ENCODE results near the gene RPS6KC1. TPM values are rescaled to one million over a fixed set of nuclear protein-coding genes. Genes with fewer than 3 reads are reported as not detected.
"Not testable (repeated sequence)": the region's sequence is repeated elsewhere in the genome, so short reads cannot be mapped to it uniquely, and the experiment has no call there.

The RPS6KC1 gene
- total RNA-seq, 1 donor from 2014 or later = 32.6 TPM

DNA sequence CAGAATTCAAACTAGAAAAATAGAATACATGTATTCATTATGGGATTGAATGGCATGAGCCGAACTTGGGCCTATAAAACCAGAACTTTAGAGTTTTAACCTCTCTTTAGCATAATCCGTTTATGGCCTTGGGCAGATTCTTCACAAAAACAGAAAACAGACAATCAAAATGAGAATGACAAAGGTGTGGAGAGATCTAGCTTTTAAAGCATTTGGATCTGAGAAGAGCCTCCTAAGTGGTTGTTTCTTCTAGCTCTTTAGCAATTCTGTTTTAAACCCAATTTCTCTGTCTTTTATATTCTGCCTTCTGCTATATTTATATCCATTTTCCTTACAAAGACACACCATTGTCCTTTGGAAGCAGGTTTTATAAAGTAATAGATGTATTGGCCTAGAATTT, 160.2 kb downstream of the RPS6KC1 start:
- H3K9ac ChIP-seq = no peak overlapping the region
- Mint-ChIP-seq H3K36me3 (peaks cover 33% of the 10 kb centered on the region), H3K9me3 (peaks cover 10% of the 10 kb centered on the region), H3K27ac (no peak overlapping the region), H3K27me3 (ENCODE audit: insufficient read depth, low read depth) (peaks cover 3% of the 10 kb centered on the region), H3K4me3 (no peak overlapping the region), H3K4me1 (no peaks in the 10 kb centered on the region)
- no peak overlapping the region for H3K27ac ChIP-seq
- peaks cover 4% of the 10 kb centered on the region for H3K9me3 ChIP-seq (ENCODE audit: low read depth)
- H3K36me3 ChIP-seq = peaks cover 3% of the 10 kb centered on the region
- H3K79me2 ChIP-seq (ENCODE audit: low read depth) = no peaks in the 10 kb centered on the region
- H3K4me3 ChIP-seq = no peak overlapping the region
- no peaks in the 10 kb centered on the region for H3K4me1 ChIP-seq
- H3F3A ChIP-seq (ENCODE audit: low read depth) = no peaks in the 10 kb centered on the region
- no peaks in the 10 kb centered on the region for H4K20me1 ChIP-seq (ENCODE audit: low read depth)
- DNase-seq (ENCODE audit: low spot score) = no peak
- no peak overlapping the region for H2AFZ ChIP-seq (replicated peaks)
- no peak for TF ChIP-seq EZH2 (IDR thresholded peaks at IDR 0.05)
- TF ChIP-seq EZH2phosphoT487 (IDR thresholded peaks at IDR 0.05) = no peak
- TF ChIP-seq, protein P1, sequence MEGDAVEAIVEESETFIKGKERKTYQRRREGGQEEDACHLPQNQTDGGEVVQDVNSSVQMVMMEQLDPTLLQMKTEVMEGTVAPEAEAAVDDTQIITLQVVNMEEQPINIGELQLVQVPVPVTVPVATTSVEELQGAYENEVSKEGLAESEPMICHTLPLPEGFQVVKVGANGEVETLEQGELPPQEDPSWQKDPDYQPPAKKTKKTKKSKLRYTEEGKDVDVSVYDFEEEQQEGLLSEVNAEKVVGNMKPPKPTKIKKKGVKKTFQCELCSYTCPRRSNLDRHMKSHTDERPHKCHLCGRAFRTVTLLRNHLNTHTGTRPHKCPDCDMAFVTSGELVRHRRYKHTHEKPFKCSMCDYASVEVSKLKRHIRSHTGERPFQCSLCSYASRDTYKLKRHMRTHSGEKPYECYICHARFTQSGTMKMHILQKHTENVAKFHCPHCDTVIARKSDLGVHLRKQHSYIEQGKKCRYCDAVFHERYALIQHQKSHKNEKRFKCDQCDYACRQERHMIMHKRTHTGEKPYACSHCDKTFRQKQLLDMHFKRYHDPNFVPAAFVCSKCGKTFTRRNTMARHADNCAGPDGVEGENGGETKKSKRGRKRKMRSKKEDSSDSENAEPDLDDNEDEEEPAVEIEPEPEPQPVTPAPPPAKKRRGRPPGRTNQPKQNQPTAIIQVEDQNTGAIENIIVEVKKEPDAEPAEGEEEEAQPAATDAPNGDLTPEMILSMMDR (IDR thresholded peaks at IDR 0.05) = no peak
- H3K4me2 ChIP-seq = no peak overlapping the region
- H3K27me3 ChIP-seq = no peaks in the 10 kb centered on the region

DNA sequence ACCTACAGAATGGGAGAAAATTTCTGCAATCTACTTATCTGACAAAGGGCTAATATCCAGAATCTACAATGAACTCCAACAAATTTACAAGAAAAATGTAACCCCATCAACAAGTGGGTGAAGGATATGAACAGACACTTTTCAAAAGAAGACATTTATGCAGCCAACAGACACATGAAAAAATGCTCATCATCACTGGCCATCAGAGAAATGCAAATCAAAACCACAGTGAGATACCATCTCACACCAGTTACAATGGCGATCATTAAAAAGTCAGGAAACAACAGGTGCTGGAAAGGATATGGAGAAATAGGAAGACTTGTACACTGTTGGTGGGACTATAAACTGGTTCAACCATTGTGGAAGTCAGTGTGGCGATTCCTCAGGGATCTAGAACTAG, 168.0 kb downstream of the RPS6KC1 start:
- not testable (repeated sequence) for H3K27me3 Mint-ChIP-seq (ENCODE audit: insufficient read depth, low read depth); H3K27ac ChIP-seq; H3K79me2 ChIP-seq (ENCODE audit: low read depth); DNase-seq (ENCODE audit: low spot score); H3K4me3 Mint-ChIP-seq; H2AFZ ChIP-seq (replicated peaks); H3K4me3 ChIP-seq; H3K9ac ChIP-seq; H3K27me3 ChIP-seq; H3F3A ChIP-seq (ENCODE audit: low read depth); H3K9me3 ChIP-seq (ENCODE audit: low read depth); H3K4me1 ChIP-seq; H3K4me2 ChIP-seq; H3K4me1 Mint-ChIP-seq; H3K27ac Mint-ChIP-seq; H3K9me3 Mint-ChIP-seq; H4K20me1 ChIP-seq (ENCODE audit: low read depth); H3K36me3 ChIP-seq
- peaks cover 12% of the 10 kb centered on the region for H3K36me3 Mint-ChIP-seq

DNA sequence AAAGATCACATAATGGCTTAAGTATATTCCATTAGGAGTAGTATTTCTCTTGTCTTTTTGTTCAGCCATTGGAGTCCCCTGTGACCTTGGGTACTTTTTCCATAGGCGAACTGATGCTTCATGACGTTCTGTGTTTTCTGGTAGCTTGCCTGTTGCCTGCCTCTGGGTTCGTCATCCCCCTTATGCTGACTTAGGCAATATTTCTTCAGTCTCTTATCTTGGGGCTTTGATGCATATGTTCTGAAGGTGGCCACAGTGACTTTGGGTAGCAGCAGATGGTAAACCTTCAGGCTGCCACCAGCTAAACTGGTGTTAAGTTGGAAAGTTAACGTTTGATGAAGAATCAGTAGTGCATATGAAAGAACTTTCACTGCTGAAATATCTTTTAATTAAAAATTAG, 170.2 kb downstream of the RPS6KC1 start:
- H3K27ac Mint-ChIP-seq = no peak overlapping the region
- H3K36me3 Mint-ChIP-seq = no peaks in the 10 kb centered on the region
- H3K4me3 Mint-ChIP-seq = no peak overlapping the region
- no peaks in the 10 kb centered on the region for H3K27me3 ChIP-seq
- H3K4me1 ChIP-seq = no peaks in the 10 kb centered on the region
- no peak for DNase-seq (ENCODE audit: low spot score)
- H3K27ac ChIP-seq = no peak overlapping the region
- H3K4me2 ChIP-seq = no peak overlapping the region
- no peak overlapping the region for H2AFZ ChIP-seq (replicated peaks)
- H3K9me3 Mint-ChIP-seq = peaks cover 4% of the 10 kb centered on the region
- no peaks in the 10 kb centered on the region for H3K79me2 ChIP-seq (ENCODE audit: low read depth)
- no peaks in the 10 kb centered on the region for H3K36me3 ChIP-seq
- no peak overlapping the region for H3K9ac ChIP-seq
- no peaks in the 10 kb centered on the region for H3K9me3 ChIP-seq (ENCODE audit: low read depth)
- no peaks in the 10 kb centered on the region for H3F3A ChIP-seq (ENCODE audit: low read depth)
- TF ChIP-seq, protein P1 (IDR thresholded peaks at IDR 0.05) = no peak
- TF ChIP-seq EZH2 (IDR thresholded peaks at IDR 0.05) = no peak
- H4K20me1 ChIP-seq (ENCODE audit: low read depth) = no peaks in the 10 kb centered on the region
- H3K27me3 Mint-ChIP-seq (ENCODE audit: insufficient read depth, low read depth) = no peaks in the 10 kb centered on the region
- H3K4me1 Mint-ChIP-seq = no peaks in the 10 kb centered on the region
- H3K4me3 ChIP-seq = no peak overlapping the region

DNA sequence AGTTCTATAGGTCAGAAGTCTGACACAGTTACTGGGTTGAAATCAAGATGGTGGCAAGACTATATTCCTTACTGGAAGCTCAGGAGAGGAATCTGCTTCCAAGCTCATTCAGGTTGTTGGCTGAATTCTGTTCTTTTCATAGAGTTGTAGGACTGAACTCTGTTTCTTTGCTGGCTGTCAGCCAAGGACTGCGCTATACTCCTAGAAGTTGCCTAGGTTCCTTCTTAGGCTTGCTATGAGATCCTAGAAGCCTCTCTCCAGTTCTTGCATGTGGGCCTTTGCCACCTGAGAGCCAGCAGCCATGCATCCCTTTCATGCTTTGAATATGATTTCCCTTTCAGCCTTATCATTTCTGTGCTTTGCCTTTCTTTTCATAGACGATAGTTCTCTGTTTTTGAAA, 176.4 kb downstream of the RPS6KC1 start:
- H3K4me3 Mint-ChIP-seq = no peak overlapping the region
- no peaks in the 10 kb centered on the region for H3K79me2 ChIP-seq (ENCODE audit: low read depth)
- peaks cover 3% of the 10 kb centered on the region for H3K36me3 Mint-ChIP-seq
- peaks cover 11% of the 10 kb centered on the region for H3F3A ChIP-seq (ENCODE audit: low read depth)
- H3K36me3 ChIP-seq = no peaks in the 10 kb centered on the region
- H4K20me1 ChIP-seq (ENCODE audit: low read depth) = peaks cover 15% of the 10 kb centered on the region
- no peak overlapping the region for H3K27ac Mint-ChIP-seq
- H2AFZ ChIP-seq (replicated peaks) = no peak overlapping the region
- H3K4me1 ChIP-seq = peaks cover 16% of the 10 kb centered on the region
- H3K9me3 ChIP-seq (ENCODE audit: low read depth) = no peaks in the 10 kb centered on the region
- H3K9me3 Mint-ChIP-seq = no peaks in the 10 kb centered on the region
- no peak overlapping the region for H3K27ac ChIP-seq
- TF ChIP-seq EZH2phosphoT487 (IDR thresholded peaks at IDR 0.05) (no peak), EZH2 (IDR thresholded peaks at IDR 0.05) (no peak)
- TF ChIP-seq, protein P1 (IDR thresholded peaks at IDR 0.05) = no peak
- H3K4me1 Mint-ChIP-seq = peaks cover 25% of the 10 kb centered on the region
- no peak overlapping the region for H3K9ac ChIP-seq
- no peak overlapping the region for H3K4me3 ChIP-seq
- peaks cover 27% of the 10 kb centered on the region for H3K27me3 ChIP-seq
- DNase-seq (ENCODE audit: low spot score) = no peak
- peaks cover 2% of the 10 kb centered on the region for H3K27me3 Mint-ChIP-seq (ENCODE audit: insufficient read depth, low read depth)
- no peak overlapping the region for H3K4me2 ChIP-seq
